NCI-H2081 treated with DMSO at 0.1 percent for 48 hours (cell line): ENCODE results near the gene SFXN2.
"Not testable (repeated sequence)": the region's sequence is repeated elsewhere in the genome, so short reads cannot be mapped to it uniquely, and the experiment has no call there.

ENCODE experiments used
- DNase-seq: peaks from one replicate; lab custom pipeline; 2025; lab: John Stamatoyannopoulos, UW

SFXN2 gene

DNA sequence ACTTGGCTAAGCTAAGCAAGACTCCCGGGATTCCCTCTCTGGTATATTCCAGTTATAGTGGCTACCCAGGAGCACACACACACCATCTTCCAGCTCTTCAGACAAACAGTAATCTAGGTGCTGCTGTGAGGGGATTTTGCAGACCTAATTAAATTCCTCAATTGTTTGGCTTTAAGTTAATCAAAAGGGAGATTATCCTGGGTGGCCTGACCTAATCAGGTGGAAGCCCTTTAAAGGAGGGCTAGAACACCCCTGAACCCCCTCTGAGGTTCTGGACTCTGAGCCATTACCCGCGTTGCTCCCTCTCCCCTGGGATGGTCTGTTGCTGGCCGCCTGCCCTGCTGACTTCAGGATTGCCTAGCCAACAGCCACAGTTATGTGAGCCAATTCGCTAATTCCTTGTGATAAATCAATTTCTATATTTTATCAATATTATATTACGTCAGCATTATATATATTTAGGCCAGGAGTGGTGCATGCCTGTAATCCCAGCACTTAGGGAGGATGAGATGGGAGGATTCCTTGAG is 6.4 kb downstream of the SFXN2 start:
- DNase-seq, result no peak

DNA sequence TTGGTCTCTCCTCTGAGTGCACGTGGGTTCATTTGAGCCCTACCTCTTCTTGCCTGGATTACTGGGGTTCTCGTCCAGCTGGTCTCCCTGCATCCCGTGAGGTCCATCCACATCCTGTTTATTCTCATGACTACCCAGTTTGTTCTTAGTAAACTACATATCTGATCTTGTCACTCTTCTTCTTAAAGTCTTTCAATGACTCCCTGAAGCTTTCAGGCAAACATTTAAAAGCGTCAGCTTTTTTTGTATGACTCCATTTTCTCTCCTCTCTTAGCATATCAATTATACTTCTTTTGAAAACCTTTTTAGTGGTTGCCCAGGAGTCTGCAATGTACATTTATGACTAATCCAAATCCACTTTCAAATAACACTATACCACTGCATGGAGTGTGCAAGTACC is 7.5 kb downstream of the SFXN2 start:
- DNase-seq, result no peak

DNA sequence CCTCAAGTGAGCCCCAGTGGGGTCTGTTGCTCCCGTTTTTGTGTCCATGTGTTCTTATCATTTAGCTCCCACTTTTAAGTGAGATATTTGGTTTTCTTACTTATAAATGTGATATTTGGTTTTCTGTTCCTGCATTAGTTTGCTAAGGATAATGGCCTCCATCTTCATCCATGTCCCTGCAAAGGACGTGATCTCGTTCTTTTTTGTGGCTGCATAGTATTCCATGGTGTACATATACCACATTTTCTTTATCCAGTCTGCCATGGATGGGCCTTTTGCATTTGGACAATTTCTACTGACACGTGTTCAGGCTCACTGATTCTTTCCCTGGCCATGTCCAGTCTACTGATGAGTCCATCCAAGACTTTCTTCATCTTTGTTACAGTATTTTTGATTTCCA is 9.6 kb downstream of the SFXN2 start:
- DNase-seq, result no peak

DNA sequence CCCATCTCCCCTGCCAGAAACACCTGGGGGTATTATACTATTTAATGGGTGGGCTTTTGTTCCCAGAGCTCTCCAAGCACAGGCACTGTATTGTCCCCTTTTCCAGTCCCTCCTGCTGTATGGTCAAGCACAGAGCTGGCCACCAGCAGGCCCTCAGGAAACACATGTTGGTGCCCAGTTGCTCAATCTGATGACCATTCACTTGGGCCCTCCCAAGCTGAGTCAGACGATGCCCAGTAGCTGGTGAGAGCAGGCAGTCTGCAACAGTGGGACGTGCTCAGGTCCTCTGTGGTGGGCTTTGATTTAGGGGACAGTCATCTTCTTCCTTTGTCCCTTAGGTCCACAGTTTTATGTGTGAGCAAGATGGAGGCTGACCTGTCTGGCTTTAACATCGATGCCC is 11.8 kb downstream of the SFXN2 start:
- DNase-seq, result no peak

DNA sequence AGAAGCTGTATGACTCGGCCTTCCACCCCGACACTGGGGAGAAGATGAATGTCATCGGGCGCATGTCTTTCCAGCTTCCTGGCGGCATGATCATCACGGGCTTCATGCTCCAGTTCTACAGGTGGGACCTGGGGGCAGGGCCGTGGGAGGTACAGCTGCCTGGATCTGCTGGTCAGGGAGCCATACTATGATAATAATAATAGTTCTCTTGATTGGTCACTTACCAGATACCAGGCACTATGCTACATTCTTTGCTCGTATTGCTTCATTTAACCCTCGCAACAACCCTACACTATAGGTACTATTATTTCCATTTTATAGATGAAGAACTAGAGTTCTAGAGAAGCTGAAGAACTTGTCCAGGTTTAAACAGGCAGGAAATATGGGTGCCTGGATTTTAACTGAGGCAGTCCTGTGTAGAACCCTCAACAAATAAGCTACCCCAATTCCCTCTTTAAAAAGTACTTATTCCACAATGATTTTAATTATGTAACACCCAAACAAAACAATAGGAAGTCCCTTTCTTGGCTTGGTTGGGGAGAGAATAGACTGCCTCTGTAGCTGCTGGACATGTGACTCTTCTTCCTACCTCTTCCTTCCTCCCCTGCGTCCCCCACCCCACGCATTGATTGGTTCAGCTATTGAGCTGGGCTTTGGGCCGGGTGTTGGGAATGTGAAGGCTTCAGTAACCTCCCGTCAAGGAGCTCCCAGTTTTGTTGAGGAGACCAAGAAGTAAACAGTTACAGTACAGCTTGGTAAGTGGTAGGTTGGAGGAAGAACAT is 12.8 kb downstream of the SFXN2 start:
- no peak for DNase-seq

DNA sequence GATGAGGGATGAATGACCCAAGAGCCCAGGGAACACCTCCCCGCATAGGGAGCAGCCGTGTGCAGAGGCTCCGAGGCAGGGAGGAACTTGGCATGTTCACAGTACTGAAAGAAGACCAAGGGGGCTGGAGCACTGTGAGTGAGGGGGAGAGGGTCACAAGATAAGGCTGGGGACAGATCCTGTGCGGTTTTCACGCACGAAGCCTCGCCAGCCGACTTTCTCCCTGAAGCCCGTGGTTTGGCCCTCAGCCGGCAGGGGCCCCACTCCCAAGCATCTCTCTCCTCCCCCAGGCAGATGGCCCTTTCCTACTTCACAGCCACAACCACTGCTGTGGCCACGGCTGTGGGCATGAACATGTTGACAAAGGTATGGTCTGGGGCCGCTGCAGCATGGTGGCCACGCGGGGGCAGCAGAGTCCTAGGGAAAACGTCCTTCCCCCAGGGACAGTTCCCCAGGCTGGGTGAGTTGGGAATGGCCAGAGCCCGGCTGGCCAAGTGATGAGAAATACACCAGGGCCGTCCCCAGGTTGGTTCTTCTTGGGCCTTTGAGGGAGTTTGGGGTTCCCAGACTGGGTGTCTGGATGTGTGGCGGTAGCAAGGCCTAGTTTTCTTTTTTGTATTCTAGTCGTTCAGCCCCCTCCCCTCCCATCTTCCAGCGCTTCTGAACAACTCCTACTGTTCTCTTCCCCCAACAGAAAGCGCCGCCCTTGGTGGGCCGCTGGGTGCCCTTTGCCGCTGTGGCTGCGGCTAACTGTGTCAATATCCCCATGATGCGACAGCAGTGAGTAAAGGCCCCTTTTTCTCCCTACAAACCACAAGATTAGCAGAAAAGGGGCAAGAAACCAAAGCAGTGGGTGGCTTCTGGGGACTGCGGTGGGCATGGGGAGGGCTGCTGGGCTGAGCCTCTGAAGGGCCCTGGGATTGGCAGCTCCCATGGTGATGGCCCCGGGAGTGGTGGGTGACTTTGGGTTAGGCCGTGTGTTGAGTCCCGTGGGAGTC is 14.9 kb downstream of the SFXN2 start:
- DNase-seq, result no peak

DNA sequence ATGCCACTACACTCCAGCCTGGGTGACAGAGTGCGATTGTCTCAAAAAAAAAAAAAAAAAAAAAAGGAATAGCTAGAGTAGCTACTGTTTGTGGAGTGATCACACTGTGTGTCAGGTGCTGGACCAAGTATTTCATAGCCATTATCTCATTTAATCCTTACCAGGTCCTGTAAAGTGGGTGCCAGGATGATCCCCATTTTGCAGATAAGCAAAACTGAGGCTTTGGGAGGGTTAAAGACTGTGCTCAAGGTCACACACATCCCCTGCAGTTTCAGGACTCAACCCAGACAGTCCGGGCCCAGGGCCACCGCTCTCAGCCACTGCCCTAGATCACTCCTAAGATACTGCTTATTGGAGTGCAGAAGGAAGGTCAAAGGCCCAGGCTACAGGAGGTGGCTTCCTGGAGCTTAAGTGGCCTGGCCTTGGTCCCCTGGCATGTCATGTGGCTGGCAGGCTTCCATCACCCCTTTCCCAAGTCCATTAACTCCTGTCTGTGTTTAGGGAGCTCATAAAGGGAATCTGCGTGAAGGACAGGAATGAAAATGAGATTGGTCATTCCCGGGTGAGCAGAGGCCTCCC is 16.9 kb downstream of the SFXN2 start:
- DNase-seq, result no peak

DNA sequence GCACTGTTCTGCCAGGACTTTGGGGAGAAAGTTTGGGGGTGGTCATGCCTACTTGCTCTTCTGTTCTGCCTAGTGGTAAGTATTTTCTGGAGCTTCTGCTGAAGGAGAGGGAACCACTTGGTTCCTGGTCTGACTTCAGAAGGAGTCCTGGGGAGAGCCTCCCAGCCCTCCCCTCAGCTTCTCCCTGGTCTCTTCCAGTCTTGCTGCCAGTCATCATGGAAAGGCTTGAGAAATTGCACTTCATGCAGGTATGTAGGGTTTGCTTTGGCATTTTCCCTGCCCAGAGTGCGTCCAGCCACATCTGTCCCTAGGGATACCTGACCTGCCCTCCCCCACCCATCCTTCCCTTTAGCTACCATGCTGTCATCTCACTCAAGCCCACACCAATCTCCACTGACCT is 18.2 kb downstream of the SFXN2 start:
- no peak for DNase-seq

DNA sequence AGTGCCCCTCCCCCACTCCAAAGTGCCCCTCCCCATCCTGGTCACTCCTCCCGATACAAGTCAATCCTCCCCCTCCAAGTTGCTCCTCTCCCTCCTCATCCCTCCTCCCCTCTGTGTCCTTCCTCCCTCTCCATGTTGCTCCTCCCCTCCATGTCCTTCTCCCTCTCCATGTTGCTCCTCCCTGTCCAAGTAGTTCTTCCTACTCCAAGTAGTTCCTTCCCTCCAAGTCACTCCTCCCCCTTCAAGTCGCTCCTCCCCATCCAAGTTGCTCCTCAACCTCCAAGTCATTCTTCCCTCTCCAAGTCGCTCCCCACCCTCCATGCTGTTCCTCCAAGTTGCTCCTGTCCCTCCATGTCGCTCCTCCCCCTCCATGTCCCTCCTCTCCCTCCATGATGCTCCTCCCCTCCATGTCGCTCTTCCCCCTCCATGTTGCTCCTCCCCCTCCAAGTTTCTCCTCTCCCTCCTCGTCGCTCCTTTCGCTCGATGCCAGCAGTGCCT is 20.7 kb downstream of the SFXN2 start:
- no peak for DNase-seq

DNA sequence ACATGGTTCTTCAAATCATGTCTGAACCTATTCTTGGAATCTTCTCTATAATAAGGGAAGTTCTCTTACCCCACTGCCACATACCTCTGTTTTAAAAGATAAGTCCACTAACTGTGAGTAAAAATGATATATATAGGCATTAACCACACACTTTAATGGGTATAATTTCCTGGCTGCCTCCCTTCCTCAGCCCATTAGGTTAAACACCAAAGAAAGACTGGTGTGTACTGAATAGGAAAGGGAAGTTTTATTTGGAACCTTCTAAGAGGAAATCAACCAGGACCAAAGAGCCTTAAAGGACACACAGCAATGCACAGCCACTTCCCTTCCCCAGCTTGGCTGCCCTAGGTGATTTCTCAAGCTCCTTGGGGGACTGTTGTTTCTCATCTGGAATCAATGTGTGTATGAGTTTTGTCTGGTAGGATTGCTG is 24.3 kb downstream of the SFXN2 start:
- DNase-seq, result no peak

DNA sequence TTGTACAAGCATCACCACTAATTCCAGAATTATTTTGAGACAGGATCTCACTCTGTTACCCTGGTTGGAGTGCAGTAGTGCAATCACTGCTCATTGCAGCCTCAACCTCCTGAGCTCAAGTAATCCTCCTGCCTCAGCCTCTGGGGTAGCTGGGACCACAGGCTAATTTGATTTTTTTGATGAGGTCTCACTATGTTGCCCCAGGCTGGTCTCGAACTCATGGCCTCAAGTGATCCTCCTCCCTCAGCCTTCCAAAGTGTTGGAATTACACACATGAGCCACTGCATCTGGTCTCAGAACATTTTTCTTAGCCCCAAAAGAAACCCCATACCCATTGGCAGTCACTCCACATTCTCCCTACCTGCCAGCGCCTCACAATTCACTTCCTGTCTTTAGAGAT is 25.8 kb downstream of the SFXN2 start:
- DNase-seq, result no peak

DNA sequence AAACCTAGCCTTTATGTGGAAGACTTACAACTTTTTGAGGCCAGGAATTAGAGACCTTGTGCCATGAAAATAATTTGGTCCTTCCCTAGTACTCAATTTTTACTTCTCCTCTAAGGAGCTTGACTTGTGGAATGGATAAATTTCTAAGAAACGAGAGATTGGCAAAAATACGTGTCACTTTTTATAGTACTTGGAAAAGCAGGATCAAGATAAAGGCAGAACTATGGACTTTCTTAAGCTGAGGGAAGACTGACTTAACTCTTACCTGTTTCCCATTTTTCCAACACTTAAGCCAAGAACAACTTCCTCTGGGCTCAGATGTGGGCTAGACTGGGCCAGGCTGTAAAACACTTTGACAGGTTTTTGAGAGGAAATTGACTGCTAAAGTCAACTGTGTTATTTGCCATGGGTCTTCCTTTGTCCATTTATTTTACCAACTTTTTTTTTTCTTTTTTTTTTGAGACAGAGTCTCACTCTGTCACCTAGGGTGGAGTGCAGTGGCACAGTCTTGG is 27.3 kb downstream of the SFXN2 start:
- DNase-seq, result no peak

DNA sequence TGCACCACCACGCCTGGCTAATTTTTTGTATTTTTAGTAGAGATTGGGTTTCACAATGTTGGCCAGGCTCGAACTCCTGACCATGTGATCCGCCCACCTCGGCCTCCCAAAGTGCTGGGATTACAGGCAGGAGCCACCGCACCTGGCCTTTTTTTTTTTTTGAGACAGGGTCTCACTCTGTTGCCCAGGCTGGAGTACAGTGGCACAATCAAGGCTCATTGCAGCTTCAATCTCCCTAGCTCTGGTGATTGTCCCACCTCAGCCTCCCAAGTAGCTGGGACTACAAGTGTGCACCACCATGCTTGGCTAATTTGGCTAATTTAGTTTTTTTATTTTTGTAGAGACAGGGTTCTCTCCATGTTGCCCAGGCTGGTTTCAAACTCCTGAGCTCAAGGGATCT is 27.9 kb downstream of the SFXN2 start:
- DNase-seq, result not testable (repeated sequence)

DNA sequence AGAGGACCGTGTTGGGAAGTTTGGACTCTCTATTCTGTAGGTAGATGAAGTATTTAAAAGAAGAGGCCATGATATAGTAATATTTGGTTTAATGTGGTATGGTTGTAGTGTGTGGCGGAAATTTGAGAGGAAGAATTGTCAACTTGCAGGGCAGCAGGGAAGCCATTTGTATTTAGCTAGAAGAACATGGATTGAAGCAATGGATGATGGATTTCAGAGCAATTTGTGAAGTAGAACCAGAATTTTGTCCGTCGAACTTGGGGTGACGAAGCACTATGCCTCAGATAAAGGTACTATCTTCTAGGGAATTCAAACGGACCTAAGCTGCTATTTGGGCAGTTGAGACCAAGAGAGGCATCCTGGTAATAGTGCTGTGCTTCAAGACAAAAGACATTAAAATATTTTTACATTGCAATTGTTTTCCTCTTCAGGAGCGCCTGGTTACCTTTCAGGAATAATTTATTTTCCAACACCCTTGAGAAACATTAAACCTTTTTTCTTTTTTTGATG is 28.7 kb downstream of the SFXN2 start:
- no peak for DNase-seq

DNA sequence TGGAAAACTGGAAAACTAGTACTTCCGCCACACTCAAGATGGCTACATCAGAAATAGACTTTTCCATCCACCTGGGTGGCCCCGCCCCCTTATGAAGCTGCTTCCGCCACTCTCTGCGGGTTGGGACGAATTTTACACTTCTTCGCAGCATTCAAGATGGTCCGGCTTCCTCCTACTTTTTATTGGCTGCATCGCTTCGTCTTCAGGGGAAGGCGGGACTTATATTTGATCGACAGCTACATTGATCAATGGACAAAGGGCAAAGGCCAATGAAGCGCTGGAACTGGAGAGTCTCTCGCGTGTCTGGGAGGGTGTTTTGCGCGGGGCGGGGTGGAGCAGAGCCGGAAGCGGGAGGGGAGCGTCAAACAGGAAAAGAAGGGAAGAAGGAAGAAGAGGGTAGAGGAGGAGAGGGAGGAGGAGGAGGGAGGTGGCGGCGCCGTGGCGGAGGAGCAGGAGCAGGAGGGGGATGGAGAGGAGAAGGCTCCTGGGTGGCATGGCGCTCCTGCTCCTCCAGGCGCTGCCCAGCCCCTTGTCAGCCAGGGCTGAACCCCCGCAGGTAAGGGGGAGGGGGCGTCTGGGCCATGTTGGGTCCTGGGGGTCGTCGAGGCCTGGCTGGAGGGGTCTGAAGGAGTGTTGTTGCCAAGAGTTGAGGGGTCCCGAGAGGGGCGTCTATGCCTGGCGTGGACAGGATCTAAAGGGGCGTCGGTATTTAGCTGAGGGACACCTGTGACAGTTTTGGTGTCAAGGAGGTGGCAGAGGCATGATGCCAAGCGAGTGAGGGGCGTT is 29.3 kb downstream of the SFXN2 start, which contains the start of gene WBP1L:
WBP1L (plus strand) TSS at position 361 of the 786 bp plus-strand sequence; CDS start at position 467, 106 bp downstream.
- peak; percentile 92 for DNase-seq

DNA sequence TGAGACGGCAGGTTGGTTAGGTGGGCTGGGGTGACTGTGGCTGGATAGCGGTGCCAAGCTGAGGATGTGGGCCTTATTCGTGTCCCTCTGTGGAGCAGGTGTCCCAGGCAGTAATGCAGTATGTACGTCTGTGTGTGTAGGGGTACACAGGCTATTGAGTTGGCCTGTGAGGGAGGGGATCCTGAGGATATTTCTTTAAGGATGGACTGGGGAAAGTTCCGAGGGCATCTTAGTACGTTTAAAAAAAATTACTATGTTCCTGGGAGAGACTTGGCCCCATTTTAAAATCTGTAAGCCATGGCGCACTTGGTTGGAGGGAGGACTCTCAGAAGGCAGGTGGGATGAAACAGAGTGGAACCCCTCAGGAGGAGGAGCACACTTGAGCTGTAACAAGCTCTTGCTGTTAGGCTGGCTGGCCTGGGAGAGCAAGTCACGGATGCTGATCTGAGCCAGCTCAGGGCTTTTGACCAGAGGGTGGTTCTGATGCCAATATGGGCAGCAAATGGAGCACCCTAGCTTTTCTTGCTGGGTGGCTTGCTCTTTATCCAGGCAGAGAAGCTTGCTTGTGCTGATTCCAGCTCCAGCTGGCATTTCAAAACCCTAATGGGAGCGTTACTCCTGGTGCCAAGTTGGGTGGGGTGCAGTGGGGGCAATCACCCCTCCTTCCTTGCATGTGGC is 30.1 kb downstream of the SFXN2 start:
- no peak for DNase-seq

DNA sequence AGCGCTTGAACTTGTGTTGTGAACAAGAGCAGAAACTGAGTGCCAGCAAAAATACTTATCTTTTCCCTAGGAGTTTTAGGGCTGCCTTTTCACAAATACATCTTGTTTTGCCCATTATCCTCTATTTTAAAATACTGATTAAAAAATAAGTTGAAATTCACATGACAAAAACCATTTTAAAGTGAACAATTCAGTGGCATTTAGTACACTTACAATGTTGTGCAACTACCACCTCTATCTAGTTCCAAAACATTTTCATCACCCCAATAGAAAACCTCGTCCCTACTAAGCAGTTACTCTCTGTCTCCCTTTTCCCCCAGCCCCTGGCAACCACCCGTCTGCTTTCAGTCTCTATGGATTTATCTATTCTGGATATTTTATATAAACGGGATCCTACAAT is 30.7 kb downstream of the SFXN2 start:
- DNase-seq, result no peak

DNA sequence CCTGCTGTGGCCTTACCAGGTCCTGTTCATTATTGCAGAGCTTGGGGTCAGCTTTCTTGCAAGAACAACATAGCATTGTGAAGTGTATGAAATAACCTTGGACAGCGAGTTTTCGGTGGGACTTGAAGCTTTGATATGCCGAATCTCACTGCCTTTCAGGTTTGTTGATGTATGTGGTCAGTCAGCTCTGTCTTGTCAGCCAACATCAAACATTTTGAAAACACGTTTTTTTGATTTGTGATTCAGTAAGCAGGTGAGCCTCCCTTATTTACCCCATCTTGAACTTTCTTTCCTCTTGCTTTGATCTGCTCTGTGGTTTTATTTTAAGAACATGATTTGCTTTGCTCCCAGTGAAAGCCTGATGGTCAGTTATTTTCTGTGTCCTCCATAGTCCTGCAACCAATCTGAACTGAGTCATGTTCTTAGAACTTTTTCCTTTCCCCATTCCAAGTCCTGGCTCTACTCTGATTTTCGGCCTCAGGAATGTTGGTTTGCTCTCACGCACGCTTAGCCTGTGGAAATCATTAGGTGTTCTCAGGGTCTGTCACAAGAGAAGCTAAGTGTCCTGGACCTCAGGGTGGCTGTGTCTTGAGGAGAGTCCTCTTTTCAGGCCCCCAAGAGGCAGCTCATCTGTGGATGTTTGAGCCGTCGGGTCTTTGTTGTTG is 38.0 kb downstream of the SFXN2 start:
- DNase-seq, result no peak

DNA sequence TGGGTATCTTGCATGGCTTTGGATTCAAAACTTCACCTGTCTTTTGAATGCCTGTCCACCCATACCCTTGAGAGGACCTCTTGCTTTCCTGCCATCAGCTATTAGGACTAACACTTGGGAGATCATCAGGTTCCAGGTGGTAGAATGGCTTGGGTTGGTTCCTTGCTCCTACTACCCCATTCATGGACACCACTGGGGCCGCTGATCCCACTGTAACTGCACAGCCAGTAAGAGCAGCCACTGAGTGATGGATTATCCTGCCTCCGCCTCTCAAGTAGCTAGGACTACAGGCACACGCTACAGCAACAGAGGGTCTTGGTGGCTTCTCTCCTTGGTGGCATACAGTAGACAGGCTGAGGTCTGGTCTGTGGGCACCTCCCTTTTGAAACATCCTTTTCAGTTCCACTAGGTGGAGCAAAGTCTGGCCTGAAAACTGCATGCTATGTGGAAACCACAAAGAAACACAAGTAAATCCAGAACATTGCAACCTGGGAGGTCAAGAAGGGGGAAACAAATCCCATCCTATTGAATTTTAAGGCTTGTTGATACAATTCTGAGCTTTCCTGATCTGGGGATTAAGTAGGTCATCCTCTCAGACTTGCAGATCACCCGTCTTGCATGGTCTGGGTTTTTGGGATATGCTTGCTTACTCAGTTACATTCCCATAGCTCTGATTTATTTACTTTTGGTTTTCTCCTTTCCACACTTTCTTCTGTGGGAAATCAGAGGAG is 38.7 kb downstream of the SFXN2 start:
- no peak for DNase-seq
